GM12878 (cell line): ENCODE measurements around the gene MS4A6E. TPM values are rescaled to one million over a fixed set of nuclear protein-coding genes. Genes with fewer than 3 reads are reported as not detected.

Experiments used
- ATAC-seq: fragments of 200-7000 bp; cut with Tn5 transposase; 3 replicates; pipeline ENCODE4 v1.9.1; 2020; ENCODE audit warnings: mild to moderate bottlenecking, moderate library complexity
- BruUV-seq: library from RNA; stranded (reverse); fragments of 400-500 nt; replicated peaks from 2 replicates; lab custom pipeline; 2021; lab: Mats Ljungman, UMichigan
- CTCF ChIA-PET: fragments of 300-600 bp; sonication (Branson Sonifier 250); formaldehyde crosslinking; extraction: SDS; loops from one replicate; lab custom pipeline; 2021; ENCODE audit warnings: inconsistent platforms; lab: Yijun Ruan, JAX
- POLR2A ChIA-PET: fragments of 350-600 bp; formaldehyde crosslinking; extraction: SDS; loops from one replicate; lab custom pipeline; 2021; ENCODE audit warnings: inconsistent platforms; lab: Charles Lee
- RAD21 ChIA-PET: fragments of 300-600 bp; sonication (Branson Sonifier 250); formaldehyde crosslinking; loops from one replicate; lab custom pipeline; 2023; ENCODE audit warnings: antibody characterized with exemption; ENCODE audit not compliant: unreplicated experiment; lab: Charles Lee
- SMC1A ChIA-PET: fragments of 300-600 bp; sonication (Branson Sonifier 250); formaldehyde crosslinking; loops from one replicate; lab custom pipeline; 2023; ENCODE audit not compliant: unreplicated experiment, uncharacterized antibody; lab: Charles Lee
- DNase-seq: peaks from one replicate; pipeline ENCODE4 v3.0.0-alpha.2; 2011; ENCODE audit warnings: low read depth, low spot score
- FAIRE-seq: peaks from 3 replicates; lab custom pipeline; 2011; peaks lifted over from hg19 to GRCh38; lab: Jason Lieb, UNC
- H2AFZ ChIP-seq: 2 replicates; pipeline ENCODE4 v1.6.0; 2011; ENCODE audit warnings: low read depth, low read length, control low read depth; ENCODE audit not compliant: control insufficient read depth
- H3K27ac ChIP-seq: 2 replicates; pipeline ENCODE4 v1.5.1; 2011; ENCODE audit warnings: control low read depth; ENCODE audit not compliant: control insufficient read depth, insufficient read depth
- H3K27me3 ChIP-seq, 2 experiments: replicated peaks in 1 of 2; 2 replicates each; pipeline versions ENCODE4 v1.6.0 to v1.6.1; 2011; ENCODE audit warnings: low read length in 1 of 2; ENCODE audit not compliant: control insufficient read depth in 2 of 2, insufficient read depth in 2 of 2
- H3K36me3 ChIP-seq, 2 experiments: 2 replicates each; pipeline ENCODE4 v1.5.1; 2011; ENCODE audit warnings: low read length in 1 of 2; ENCODE audit not compliant: control insufficient read depth in 2 of 2, insufficient read depth in 2 of 2
- H3K4me1 ChIP-seq: 2 replicates; pipeline ENCODE4 v1.6.1; 2011; ENCODE audit warnings: mild to moderate bottlenecking, low read length, moderate library complexity, mixed read lengths; ENCODE audit not compliant: control insufficient read depth, insufficient read depth
- H3K4me2 ChIP-seq: 2 replicates; pipeline ENCODE4 v1.6.0; 2011; ENCODE audit warnings: control low read depth; ENCODE audit not compliant: control insufficient read depth, insufficient read depth
- H3K4me3 ChIP-seq: fragments of 200-600 bp; sonication (generic); 2 replicates; pipeline ENCODE4 v1.5.1; 2016
- H3K79me2 ChIP-seq: 2 replicates; pipeline ENCODE4 v1.6.0; 2011; ENCODE audit warnings: low read length; ENCODE audit not compliant: control insufficient read depth, insufficient read depth
- H3K9ac ChIP-seq: 2 replicates; pipeline ENCODE4 v1.8.0; 2011; ENCODE audit warnings: low read length, control low read depth, mixed read lengths; ENCODE audit not compliant: control insufficient read depth, insufficient read depth
- H3K9me3 ChIP-seq: replicated peaks from 3 replicates; pipeline ENCODE4 v1.5.1; 2011; ENCODE audit warnings: mild to moderate bottlenecking, low read length; ENCODE audit not compliant: control insufficient read depth, insufficient read depth
- H4K20me1 ChIP-seq: 2 replicates; pipeline ENCODE4 v1.6.0; 2011; ENCODE audit not compliant: control insufficient read depth, insufficient read depth
- ATF7 ChIP-seq: fragments of 450-650 bp; IDR thresholded peaks from 2 replicates; pipeline ENCODE4 v1.6.1; 2016; ENCODE audit warnings: low read depth, mild to moderate bottlenecking
- BCL11A ChIP-seq: IDR thresholded peaks from 2 replicates; pipeline ENCODE4 v1.6.1; 2011; ENCODE audit warnings: low read depth, low read length
- BCL3 ChIP-seq: IDR thresholded peaks from 2 replicates; pipeline ENCODE4 v1.6.1; 2011; ENCODE audit warnings: borderline replicate concordance, low read depth, mild to moderate bottlenecking, moderate library complexity, low read length; ENCODE audit not compliant: insufficient read depth, poor library complexity, severe bottlenecking
- BHLHE40 ChIP-seq, 2 experiments: fragments of 450-650 bp in 1 of 2; IDR thresholded peaks; 2 replicates each; pipeline ENCODE4 v1.6.1; 2011 to 2017; ENCODE audit warnings: low read depth in 2 of 2, borderline replicate concordance in 1 of 2, improper control_type of control experiment in 1 of 2, low read length in 1 of 2, mild to moderate bottlenecking in 1 of 2
- BMI1 ChIP-seq: fragments of 450-650 bp; IDR thresholded peaks from 2 replicates; pipeline ENCODE4 v1.6.1; 2016; ENCODE audit warnings: mild to moderate bottlenecking, moderate library complexity, borderline replicate concordance
- DPF2 ChIP-seq: fragments of 450-650 bp; IDR thresholded peaks from 2 replicates; pipeline ENCODE4 v1.6.1; 2017; ENCODE audit warnings: mild to moderate bottlenecking
- GATAD2B ChIP-seq: fragments of 450-650 bp; conservative IDR thresholded peaks from 2 replicates; pipeline ENCODE4 v1.6.1; 2017; ENCODE audit warnings: low read depth, mild to moderate bottlenecking, moderate library complexity
- IKZF1 ChIP-seq: fragments of 450-650 bp; conservative IDR thresholded peaks from 2 replicates; pipeline ENCODE4 v1.6.1; 2017; ENCODE audit warnings: antibody characterized with exemption, mild to moderate bottlenecking
- IKZF2 ChIP-seq, 2 experiments: fragments of 450-650 bp; IDR thresholded peaks; 2 replicates each; pipeline ENCODE4 v1.6.1; 2017; ENCODE audit warnings: mild to moderate bottlenecking in 2 of 2, moderate library complexity in 2 of 2
- IRF5 ChIP-seq: fragments of 450-650 bp; IDR thresholded peaks from 2 replicates; pipeline ENCODE4 v1.6.1; 2017; ENCODE audit warnings: borderline replicate concordance
- MTA2 ChIP-seq: fragments of 450-650 bp; IDR thresholded peaks from 2 replicates; pipeline ENCODE4 v1.6.1; 2016; ENCODE audit warnings: low read depth, mild to moderate bottlenecking, moderate library complexity
- NR2F1 ChIP-seq: fragments of 450-650 bp; conservative IDR thresholded peaks from 2 replicates; pipeline ENCODE4 v1.6.1; 2017; ENCODE audit warnings: mild to moderate bottlenecking
- RELA ChIP-seq: fragments of 450-650 bp; IDR thresholded peaks from 2 replicates; pipeline ENCODE4 v1.8.0; 2014; ENCODE audit warnings: borderline replicate concordance; ENCODE audit not compliant: partially characterized antibody
- RELB ChIP-seq: fragments of 450-650 bp; IDR thresholded peaks from 2 replicates; pipeline ENCODE4 v1.6.1; 2017; ENCODE audit warnings: low read depth, mild to moderate bottlenecking, moderate library complexity
- RUNX3 ChIP-seq: IDR thresholded peaks from 2 replicates; pipeline ENCODE4 v1.6.1; 2012; ENCODE audit warnings: low read length, inconsistent platforms
- SPI1 ChIP-seq: IDR thresholded peaks from 2 replicates; pipeline ENCODE4 v1.6.1; 2011; ENCODE audit warnings: low read depth, mild to moderate bottlenecking, low read length, moderate library complexity, borderline replicate concordance; ENCODE audit not compliant: insufficient read depth
- SREBF1 ChIP-seq: IDR thresholded peaks from 2 replicates; pipeline ENCODE4 v1.6.1; 2012; ENCODE audit warnings: mild to moderate bottlenecking, low read length
- STAT1 ChIP-seq: fragments of 450-650 bp; conservative IDR thresholded peaks from 2 replicates; pipeline ENCODE4 v1.6.1; 2014; ENCODE audit warnings: antibody characterized with exemption, mild to moderate bottlenecking
- WGBS: methylation state at CpG from one replicate; pipeline ENCODE4 v1.1.6; 2016; ENCODE audit warnings: low lambda C conversion rate; ENCODE audit not compliant: insufficient replicate concordance, insufficient coverage; ENCODE audit errors: missing lambda C conversion rate; 5-methylcytosine and 5-hydroxymethylcytosine counted together
- in situ Hi-C: fragments of 300-500 bp; cut with MboI; formaldehyde crosslinking; loops from 9 replicates; pipeline ENCODE4 v1.14.3; 2018; ENCODE audit warnings: mixed read lengths
- intact Hi-C: fragments of 100-400 bp; cut with micrococcal nuclease; formaldehyde crosslinking; loops from one replicate; pipeline ENCODE4 v1.14.2; 2022; ENCODE audit not compliant: unreplicated experiment
- polyA plus RNA-seq, 11 experiments: library from polyadenylated mRNA; depleted of rRNA in 4 of 11; unstranded in 6 of 11; stranded (reverse) in 5 of 11; fragments of >200 nt; fragmentation: Nextera tagmentation in 4 of 11; fragmentation: Illumina TruSeq in 1 of 11; extraction: Ambion mirVana in 4 of 11; extraction: Trizol in 1 of 11; gene quantifications; 1 replicate in 1 of 11; 2 replicates in 10 of 11; pipeline versions ENCODE4 v1.2.1 to v1.2.3, GENCODE V29; 2011 to 2016; ENCODE audit warnings: inconsistent platforms in 2 of 11, missing spikeins in 2 of 11, low read depth in 1 of 11
- total RNA-seq, 4 experiments: library from RNA; depleted of rRNA in 3 of 4; stranded (reverse); fragments of >200 nt in 3 of 4; fragmentation: Illumina TruSeq in 1 of 4; extraction: Trizol in 1 of 4; gene quantifications; 2 replicates each; pipeline versions ENCODE4 v1.2.1 to v1.2.3, GENCODE V29; 2013 to 2021

The MS4A6E gene
- total and polyA plus RNA-seq, 10 of the 15 experiments (the other 5 are each of a cell fraction or from before 2014, with no cell fraction given) = 0.14 to 0.86 (median 0.47) TPM; not detected in 5

- Histone ChIP-seq H3K4me3 (no peak overlapping the region), H3K27me3 (no peaks in the 10 kb centered on the region), H3K79me2 (no peaks in the 10 kb centered on the region), H3K36me3 (no peaks in the 10 kb centered on the region), H2AFZ (peak overlapping the region; percentile 2; the same call in 1 of the 2 replicates), H3K4me1 (peaks cover 22% of the 10 kb centered on the region), H3K4me2 (peak overlapping the region; percentile 68), H4K20me1 (no peaks in the 10 kb centered on the region), H3K27ac (peak overlapping the region; percentile 48; the same call in 1 of the 2 replicates), H3K9ac (no peak overlapping the region), H3K9me3 (no peaks in the 10 kb centered on the region; the same call in 2 of the 3 replicates)
- 54% methylated on average over 7 of the region's 7 CpGs for WGBS
- peak; percentile 52; the same call in 1 of the 2 replicates for TF ChIP-seq BCL11A
- peak; percentile 47; the same call in 1 of the 2 replicates for TF ChIP-seq NR2F1
- peak; percentile 70 for TF ChIP-seq DPF2
- TF ChIP-seq RUNX3 = peak; percentile 58
- peak; percentile 53; the same call in 1 of the 2 replicates for TF ChIP-seq IRF5
- TF ChIP-seq GATAD2B = peak; percentile 63
- TF ChIP-seq SREBF1 = no peak
- 0 out of 2 replicates have a peak, but pooled peaks have one; percentile 30 for TF ChIP-seq BMI1
- peak; percentile 59 to 65 for TF ChIP-seq BHLHE40 (IDR thresholded peaks at IDR 0.05; ENCODE audit: borderline replicate concordance in 1 of 2, low read depth in 2 of 2, low read length in 1 of 2)
- no peak for TF ChIP-seq RELA
- no peak for TF ChIP-seq BCL3
- 0 out of 2 replicates have a peak, but pooled peaks have one; percentile 15 for TF ChIP-seq ATF7
- peak; percentile 76 for TF ChIP-seq IKZF1
- TF ChIP-seq MTA2 = peak; percentile 73; the same call in 1 of the 2 replicates
- TF ChIP-seq RELB = 0 out of 2 replicates have a peak, but pooled peaks have one; percentile 24
- peak; percentile 47 to 69; a peak in 3 of 4 replicates for TF ChIP-seq IKZF2 (IDR thresholded peaks at IDR 0.05)
- TF ChIP-seq SPI1 = peak; percentile 56; the same call in 1 of the 2 replicates
- TF ChIP-seq STAT1 = no peak
- FAIRE-seq (no peak), ATAC-seq (peak; percentile 83), DNase-seq (peak; percentile 55)
- RAD21 ChIA-PET = interaction anchor here (0.6 to 5.2 kb wide), 8 partner anchors 8 to 282 kb away, joined by 3 to 30 read pairs (median 4); no protein-coding TSS in a partner anchor
- CTCF ChIA-PET = interaction anchor here (0.7 to 7.4 kb wide), 13 partner anchors 8 to 298 kb away, joined by 3 to 135 read pairs (median 5); no protein-coding TSS in a partner anchor
- POLR2A ChIA-PET = no interaction called here
- SMC1A ChIA-PET = interaction anchor here (0.5 to 6.8 kb wide), 14 partner anchors 7 to 514 kb away, joined by 3 to 68 read pairs (median 3); no protein-coding TSS in a partner anchor
- in situ Hi-C loops (no loop called here), intact Hi-C loops (loop anchor here (1.0 to 10.0 kb wide), 2 partner anchors 27 to 428 kb away; no protein-coding TSS in a partner anchor)
- BruUV-seq = no TSS peak
These were observed 9.8 kb downstream of the MS4A6E start for GRCh38 chr11:60336767-60337391.
